Islet precursor cell (in vitro differentiated cells): ENCODE results near the gene GSTA1.
"Not testable (repeated sequence)": the region's sequence is repeated elsewhere in the genome, so short reads cannot be mapped to it uniquely, and the experiment has no call there.

Experiments used
- DNase-seq: peaks from one replicate; pipeline ENCODE4 v3.0.0-alpha.2; 2018

The GSTA1 gene

DNA sequence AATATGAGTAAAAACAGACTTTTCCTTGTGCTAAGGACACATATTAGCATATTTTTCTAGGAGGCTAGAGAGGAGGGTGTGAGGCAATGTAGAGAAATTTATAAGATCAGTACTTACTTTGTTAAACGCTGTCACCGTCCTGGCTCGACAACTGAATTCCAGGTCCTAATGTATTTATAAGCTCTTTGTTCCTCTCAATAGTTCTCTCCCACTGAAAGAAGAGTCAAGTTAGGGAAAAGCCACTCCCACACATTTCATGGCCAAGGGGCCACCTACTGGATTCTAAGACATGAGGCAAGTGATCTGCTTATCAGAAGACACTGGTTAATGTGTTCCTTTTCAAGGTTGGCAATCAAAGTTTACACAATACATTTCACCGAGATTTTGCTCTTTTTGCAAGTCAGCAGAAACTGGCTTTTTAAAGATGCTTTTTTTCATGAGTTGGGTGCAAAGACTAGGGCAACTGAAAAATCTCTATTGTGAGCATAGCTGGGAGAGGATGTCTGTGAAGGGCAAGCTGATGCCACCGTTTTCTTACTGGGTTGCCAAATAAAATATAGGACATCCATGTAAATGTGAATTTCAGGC lies at the start of gene GSTA1:
Gene GSTA1 (minus strand): TSS at position 149 of the 588 bp plus-strand sequence. CDS start 4,549 bp downstream, outside the sequence.
- peak; percentile 4 for DNase-seq

DNA sequence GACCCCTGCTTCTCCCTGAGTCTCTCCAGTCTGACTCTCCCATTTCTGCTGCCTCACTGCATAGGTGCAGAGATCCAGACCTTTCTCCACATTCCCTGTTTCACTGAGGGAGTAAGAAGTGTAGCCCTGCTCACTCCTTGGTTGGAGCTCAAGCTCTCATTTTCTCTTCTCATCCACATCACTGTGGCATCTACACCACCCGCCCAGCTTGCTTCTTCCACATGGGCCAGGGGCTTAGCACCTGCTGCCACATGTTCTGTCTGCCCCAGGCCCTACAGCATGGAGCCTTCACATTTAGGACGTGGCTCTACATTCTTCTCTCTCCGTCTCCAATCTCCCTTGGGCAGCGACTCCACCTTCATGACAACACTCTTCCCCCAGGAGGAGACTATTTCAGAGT lies 45.5 kb upstream of the GSTA1 start:
- no peak for DNase-seq

DNA sequence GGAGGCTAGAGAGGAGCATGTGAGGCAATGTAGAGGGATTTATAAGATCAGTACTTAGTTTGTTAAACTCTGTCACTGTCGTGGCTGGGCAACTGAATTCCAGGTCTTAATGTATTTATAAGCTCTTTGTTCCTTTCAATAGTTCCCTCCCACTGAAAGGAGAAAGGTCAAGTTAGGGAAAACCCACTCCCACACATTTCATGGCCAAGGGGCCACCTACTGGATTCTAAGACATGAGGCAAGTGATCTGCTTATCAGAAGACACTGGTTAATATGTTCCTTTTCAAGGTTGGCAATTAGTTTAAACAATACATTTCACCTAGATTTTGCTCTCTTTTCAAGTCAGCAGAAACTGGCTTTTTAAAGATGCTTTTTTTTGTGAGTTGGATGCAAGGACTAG lies 42.4 kb upstream of the GSTA1 start:
- DNase-seq = no peak

DNA sequence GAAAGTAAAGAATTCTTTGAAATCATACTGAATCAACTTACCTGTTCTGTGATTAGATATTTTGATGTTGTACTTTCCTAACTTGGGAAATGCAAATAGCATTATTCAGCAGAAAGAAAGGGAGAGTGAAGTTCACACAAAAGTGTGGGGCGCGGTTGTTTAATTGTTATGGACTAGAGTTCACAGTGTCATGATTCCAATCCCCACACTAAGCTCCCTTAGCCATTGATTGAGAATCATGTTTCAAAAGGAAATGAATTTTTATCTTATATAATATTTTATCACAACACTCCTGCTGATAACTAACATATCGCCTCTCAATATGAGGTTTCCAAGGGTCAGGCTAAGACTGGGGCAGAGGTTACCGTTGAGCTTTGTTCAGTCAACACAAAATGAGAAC lies 40.0 kb upstream of the GSTA1 start:
- DNase-seq = no peak

DNA sequence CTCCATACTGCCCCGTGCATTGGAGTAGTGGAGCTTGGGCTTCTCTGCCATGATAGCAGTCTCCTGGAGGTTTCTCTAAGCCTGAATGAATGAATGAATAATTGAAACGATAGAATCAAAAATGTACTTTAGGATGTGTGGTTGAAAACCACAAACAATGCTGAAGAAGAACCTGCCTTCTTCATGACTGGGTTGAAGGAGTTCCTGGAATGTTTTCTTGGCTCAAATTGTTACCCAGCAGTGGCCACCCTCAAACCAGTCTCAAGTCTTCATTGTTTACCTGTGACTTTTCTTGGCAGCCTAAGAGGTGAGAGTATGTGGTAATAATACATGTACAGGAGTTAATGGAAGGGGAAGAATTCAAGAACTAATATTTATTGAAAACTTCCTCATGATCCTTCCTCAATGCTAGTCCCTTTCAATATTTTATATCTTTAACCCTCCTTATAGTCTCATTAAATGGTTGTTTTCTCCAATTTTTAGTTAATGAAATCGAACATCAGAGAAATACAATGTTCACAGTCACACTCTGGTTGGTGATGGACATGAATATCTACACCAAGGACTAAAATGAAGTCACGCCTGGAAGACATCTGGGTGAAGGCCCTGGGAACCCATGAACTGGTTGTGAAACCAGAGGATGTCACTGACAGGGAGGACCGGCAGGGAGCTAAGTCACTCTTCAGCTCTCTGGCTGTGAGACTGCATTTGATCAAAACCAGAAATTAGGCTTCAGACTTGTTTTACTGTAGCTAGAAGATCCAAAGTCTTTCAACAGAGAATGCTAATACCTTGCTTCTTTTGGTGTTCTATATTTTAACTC lies 37.4 kb upstream of the GSTA1 start, which contains the start of gene GSTA5:
Gene GSTA5 (minus strand): TSS at position 51 of the 823 bp plus-strand sequence.
- DNase-seq = no peak

DNA sequence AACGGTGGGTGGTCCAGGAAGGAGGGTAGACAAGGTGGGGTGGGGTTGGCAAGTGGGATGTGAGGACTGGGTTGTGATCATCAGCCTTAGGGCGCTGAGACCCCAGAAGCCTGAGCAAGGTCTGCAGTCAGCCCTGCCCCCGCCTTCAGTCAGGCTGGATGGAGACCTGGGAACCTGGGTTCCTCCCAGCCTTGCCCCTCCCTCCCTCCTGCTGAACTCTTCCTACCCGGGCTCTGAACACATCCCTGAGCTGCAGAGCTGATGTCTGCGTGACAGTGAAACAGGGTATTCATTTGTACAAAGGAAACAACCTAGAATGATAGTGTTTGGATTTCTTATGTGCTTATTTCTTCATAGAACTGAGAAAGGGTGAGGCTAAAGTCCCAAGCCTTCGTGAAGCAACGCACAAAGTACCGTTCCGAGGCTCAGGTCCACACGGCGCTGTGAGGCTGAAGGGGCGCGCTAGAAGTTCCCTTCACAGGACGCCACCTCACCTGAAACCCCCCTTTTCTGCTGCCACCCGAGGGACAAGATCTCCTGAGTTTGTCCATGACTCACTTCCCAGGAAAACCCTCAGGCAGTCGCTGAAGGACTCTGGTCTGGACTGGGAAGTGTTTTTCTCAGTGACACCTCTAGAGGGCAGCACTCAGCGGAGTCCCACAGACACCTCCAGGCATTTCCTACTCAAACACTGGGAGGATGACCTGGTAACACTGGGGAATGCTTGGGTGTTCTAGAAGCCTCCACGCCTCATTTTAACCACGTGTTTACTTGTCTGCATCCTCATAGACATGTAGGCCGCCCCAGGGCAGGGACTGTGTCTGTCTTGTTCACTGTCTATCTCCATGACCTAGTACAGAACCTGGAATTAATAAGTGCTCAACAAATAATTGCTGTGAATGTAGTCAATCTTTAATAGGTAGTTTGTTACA lies 35.8 kb upstream of the GSTA1 start:
- peak; percentile 91 for DNase-seq

DNA sequence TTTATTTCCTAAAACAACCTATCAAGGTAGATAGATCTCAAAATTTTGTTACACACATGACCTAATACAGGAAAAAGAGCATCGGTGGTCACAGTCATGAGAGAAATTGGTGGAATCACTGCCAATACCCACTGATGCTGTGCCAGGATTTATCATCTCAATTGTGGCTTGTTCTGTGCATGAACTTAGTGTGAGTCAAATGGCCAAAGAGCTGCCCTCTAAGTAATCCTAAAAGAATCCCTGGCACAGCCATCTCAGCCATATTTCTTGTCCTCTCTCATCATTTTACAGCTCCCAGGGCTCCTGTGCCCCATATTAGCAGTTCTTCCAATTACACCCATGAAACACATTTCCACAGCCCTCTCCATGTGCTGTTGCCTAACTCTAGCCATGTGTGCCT lies 30.9 kb upstream of the GSTA1 start:
- DNase-seq = no peak

DNA sequence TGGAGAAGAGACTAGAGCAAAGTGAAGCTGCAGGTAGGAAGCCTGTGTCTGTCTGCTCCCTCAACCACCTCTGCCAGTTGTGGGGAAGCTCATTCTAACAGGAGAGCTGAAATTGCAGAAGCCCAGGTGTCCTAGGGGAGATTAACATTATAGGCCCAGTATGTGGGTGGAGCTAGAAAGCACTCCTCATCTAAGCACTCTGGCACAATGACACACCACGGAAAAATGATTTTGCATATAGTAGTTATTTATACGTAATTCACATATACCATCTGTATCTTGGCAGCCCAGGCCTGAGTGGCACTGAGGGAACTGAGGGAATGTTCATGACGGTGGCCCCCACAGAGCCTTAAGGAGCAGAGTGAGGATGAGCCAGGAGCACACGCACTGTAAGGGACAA lies 27.3 kb upstream of the GSTA1 start:
- not testable (repeated sequence) for DNase-seq

DNA sequence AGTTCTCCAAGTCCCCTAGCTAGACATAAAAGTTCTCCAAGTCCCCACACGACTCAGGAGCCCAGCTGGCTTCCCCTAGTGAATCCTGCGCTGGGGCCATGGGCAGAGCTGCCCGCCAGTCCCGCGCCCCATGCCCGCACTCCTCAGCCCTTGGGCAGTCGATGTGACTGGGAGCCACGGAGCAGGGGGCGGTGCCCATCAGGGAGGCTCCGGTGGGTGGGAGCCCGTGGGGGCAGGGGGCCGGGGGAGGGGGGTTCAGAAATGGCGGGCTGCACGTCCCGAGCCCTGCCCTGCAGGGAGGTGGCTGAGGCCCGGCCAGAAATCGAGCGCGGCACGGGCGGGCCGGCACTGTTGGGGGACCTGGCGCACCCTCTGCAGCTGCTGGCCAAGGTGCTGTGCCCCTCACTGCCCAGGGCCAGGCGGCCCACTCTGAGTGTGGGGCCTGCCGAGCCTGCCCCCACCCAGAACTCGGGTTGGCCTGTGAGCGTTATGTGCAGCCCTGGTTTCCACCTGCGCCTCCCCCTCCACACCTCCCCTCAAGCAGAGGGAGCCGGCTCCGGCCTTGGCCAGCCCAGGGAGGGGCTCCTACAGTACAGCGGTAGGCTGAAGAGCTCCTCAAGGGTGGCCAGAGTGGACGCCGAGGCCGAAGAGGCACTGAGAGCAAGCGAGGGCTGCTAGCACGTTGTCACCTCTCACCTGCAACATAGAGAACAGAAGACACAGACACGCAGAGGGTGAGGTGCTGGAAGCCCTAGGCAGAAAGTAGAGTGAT lies 25.6 kb upstream of the GSTA1 start:
- no peak for DNase-seq

DNA sequence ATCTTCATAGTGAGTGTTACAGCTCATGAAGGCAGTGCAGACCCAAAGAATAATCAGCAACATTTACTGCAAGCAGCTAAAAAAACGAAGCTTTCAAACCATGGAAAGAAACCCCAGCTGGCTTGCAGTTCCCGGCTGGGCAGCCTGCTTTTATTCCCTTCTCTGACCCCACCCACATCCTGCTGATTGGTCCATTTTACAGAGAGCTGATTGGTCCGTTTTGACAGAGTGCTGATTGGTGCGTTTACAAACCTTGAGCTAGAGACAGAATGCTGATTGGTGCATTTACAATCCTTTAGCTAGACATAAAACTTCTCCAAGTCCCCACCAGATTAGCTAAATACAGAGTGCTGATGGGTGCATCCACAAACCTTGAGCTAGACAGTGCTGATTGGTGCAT lies 25.0 kb upstream of the GSTA1 start:
- DNase-seq = not testable (repeated sequence)

DNA sequence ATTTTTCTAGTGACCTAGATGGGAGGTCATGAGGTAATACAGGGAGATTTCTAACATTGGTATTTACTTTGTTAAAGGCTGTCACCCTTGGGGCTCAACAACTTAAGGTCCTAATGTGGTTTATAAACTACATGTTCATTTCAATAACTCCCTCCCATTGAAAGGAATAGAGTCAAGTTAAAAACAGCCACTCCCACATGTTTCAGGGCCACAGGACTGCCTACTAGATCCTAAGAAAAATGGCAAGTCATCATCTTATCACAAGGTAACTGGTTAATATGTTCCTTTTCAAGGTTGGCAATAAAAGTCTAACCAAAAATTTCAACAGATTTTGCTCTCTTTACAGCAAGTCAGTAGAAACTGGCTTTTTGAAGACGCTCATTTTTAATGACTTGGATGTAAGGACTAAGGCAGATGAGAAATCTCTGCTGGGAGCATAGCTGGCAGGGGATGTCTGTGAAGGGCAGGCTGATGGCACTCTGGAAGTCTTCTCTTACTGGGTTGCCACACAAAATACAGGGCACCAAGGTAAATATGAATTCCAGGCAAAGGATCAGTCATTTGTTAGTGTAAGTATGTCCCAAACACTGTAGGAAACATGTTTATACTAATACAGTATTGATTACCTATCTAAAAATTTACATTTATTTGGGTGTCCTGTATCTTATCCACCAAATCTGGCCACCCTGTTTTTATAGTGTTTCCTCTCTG lies 23.6 kb upstream of the GSTA1 start:
- DNase-seq = not testable (repeated sequence)

DNA sequence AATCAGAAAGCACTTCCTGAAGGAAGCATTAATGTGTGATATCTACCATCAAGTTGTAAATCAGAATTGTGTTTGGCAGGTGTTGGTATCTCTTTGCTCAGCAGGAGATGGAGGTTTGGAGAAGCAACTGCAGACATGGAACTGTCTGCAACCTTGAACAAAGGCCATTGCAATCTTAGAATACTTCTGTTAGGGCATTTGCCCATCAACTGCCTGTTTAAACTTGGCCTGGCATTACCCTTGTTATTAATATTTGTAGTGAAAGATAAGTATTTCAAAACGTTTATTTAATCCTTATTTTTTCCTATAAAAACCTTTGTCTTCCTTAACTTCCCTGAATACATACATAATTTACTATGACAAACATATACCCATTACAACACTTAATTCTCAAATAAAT lies 22.9 kb upstream of the GSTA1 start:
- no peak for DNase-seq

DNA sequence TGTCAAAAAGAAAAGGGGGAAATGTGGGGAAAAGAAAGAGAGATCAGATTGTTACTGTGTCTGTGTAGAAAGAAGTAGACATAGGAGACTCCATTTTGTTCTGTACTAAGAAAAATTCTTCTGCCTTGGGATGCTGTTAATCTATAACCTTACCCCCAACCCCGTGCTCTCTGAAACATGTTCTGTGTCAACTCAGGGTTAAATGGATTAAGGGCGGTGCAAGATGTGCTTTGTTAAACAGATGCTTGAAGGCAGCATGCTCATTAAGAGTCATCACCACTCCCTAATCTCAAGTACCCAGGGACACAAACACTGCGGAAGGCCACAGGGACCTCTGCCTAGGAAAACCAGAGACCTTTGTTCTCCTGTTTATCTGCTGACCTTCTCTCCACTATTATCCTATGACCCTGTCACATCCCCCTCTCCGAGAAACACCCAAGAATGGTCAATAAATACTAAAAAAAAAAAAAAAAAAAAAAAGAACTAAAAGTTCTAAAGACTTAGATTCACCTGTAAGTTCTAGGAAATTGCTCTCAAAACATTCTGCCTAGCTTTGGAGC lies 22.4 kb upstream of the GSTA1 start:
- not testable (repeated sequence) for DNase-seq

DNA sequence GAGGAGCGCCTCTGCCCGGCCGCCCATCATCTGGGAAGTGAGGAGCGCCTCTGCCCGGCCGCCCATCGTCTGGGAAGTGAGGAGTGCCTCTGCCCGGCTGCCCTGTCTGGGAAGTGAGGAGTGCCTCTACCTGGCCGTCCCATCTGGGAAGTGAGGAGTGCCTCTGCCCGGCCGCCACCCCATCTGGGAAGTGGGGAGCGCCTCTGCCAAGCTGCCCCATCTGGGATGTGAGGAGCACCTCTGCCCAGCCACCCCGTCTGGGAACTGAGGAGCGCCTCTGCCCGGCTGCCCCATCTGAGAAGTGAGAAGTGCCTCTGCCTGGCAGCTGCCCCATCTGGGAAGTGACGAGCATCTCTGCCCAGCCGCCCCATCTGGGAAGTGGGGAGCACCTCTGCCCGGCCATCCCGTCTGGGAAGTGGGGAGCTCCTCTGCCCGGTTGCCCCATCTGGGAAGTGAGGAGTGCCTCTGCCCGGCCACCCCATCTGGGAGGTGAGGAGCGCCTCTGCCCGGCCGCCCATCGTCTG lies 21.7 kb upstream of the GSTA1 start:
- not testable (repeated sequence) for DNase-seq

DNA sequence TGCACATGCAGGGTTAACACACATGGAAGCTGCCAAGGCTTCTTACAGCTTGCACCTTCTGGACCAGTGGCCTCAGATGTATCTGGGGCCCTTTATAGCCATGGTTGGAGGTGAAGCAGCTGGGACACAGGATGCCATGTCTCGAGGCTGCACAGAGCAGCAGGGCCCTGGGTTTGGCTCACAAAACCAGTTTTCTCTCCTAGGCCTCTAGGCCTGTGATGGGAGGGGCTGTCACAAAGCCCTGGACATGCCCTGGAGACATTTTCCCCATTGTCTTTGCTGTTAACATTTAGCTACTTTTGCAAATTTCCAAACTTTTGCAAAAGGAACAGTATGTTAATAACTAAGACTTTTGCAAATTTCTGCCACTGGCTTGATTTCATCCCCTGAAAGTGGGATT lies 18.2 kb upstream of the GSTA1 start:
- DNase-seq = no peak

DNA sequence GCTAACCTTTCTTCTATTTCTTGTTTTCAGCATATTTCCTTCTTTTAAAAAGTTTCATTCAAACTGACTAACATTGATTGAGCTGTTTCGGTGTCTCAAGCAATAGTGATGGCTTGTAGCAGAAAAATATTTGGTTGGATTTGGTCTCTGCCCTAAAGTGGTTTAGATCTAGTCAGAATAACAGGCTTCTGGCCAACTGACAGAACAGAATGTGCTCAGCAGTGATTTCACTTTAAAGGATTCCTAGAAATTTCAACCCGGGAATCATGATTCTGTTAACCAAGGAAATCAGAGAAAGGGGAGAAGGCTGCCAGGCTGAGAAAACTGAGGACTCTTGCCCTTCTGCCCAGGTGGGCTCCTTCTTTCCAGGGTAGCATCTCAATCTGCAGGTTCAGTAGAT lies 16.6 kb upstream of the GSTA1 start:
- no peak for DNase-seq

DNA sequence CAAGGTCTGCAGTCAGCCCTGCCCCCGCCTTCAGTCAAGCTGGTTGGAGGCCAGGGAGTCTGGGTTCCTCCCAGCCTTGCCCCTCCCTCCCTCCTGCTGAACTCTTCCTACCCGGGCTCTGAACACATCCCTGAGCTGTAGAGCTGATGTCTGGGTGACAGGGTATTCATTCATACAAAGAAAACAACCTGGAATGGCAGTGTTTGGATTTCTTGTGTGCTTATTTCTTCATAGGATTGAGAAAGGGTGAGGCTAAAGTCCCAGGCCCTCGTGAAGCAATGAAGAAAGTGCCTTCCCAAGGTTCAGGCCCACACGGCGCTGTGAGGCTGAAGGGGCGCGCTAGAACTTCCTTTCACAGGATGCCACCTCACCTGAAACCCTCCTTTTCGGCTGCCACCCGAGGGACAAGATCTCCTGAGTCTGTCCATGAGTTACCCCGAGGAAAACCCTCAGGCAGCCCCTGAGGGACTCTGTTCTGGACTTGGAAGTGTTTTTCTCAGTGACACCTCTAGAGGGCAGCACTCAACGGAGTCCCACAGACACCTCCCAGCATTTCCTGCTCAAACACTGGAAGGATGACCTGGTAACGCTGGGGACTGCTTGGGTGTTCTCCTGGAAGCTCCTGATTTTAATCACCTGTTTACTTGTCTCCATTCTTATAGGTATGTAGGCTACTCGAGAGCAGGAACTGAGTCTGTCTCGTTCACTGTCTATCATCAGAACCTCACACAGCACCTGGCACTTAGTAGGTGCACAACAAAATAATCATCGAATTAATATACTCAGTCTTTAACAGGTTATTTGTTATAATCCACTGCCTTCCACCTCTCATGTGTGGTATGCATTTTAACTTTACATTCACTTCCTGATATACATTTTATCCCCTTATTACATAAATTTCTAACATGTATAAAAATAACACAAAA lies 11.8 kb upstream of the GSTA1 start:
- DNase-seq = peak; percentile 77

DNA sequence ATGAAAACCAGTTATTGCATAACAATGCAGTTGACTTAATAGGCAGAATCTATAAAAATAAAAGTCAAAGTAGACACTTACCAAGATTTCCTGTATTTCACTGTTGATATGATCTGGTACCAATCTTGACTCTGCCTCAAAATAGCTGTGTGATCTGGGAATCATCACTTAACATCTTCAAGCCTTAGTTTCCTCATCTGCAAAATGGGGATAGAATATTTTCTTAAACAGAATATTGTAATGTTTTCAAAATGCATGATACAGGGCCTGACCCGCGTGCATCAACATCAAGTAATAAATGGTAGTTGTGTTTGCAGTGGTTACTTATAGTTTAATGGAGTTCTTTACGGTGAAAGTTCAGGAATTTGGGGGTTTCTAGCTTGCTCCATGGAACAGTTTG lies 10.9 kb upstream of the GSTA1 start:
- DNase-seq = not testable (repeated sequence)

DNA sequence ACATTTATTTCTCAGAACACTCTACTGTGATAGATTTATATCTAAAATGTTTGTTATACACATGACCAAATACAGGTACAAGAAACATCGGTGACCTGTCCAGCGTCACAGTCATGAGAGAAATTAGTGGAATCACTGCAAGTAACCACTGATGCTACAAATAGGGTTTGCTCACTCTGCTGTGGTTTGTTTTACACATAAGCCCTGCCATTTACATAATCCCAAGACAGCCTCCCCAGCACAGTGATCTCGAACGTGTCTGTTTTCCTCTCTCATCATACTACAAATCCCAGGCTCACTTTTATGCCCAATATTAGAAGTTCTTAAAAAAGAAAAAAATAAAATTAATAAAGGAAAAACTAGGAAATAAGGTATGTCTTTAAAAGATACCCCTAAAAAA lies 6.2 kb upstream of the GSTA1 start:
- DNase-seq = not testable (repeated sequence)

DNA sequence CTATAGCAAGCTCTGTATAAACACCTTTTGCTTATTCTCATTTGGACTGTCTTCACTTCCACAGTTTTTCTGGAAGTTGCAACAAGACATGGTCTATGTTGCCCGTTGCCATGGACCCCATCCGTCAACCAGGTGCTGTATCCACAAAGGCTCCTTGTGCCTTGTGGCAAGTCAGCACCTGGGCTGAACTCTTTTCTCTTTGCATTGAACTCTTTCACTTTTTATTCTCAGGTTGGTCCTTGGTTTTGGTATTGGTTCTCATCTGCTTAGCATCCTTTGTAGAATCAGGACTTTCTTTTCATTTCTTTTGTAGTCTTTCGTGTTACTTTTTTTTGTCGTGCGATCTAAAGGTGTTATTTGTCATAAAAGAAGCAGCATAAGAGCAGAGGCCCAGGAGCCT lies 5.0 kb upstream of the GSTA1 start:
- no peak for DNase-seq
